SU-DHL-6 (cell line): Measurements from ENCODE around the gene ADPRS.

ENCODE experiments used
- CTCF ChIP-seq: fragments of 200-600 bp; sonication (generic); IDR thresholded peaks from one replicate; pipeline ENCODE4 v1.5.1; 2017; ENCODE audit warnings: antibody characterized with exemption, mild to moderate bottlenecking, low read length, moderate library complexity; ENCODE audit not compliant: insufficient read depth, poor library complexity, severe bottlenecking
- EZH2phosphoT487 ChIP-seq: fragments of 200-600 bp; sonication (generic), shearing (Covaris generic); conservative IDR thresholded peaks from 2 replicates; pipeline ENCODE4 v1.6.1; 2018; ENCODE audit warnings: mild to moderate bottlenecking, antibody characterized with exemption, low read length, moderate library complexity, mixed read lengths

DNA sequence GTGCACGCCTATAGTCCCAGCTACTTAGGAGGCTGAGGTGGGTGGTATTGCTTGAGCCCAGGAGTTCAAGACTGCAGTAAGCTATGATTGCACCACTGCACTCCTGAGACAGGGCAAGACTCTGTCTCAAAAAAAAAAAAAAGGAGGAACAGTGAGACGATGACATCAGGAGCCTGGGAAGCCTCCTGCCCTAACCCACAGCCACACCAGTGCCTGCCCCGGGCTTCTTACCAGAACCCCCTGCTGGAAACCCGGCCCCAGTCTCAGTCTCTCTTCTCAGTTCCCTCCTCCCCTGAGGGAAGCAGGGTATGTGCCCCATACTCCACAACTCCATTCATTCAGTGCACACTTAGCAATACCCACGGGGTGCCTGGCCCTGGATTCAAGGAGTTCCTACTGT lies 27.2 kb downstream of the ADPRS start:
- TF ChIP-seq CTCF (no peak), EZH2phosphoT487 (no peak)
